ENCODE measurements around the gene COL5A3. TPM values are rescaled to one million over a fixed set of nuclear protein-coding genes. Genes with fewer than 3 reads are reported as not detected.

COL5A3 gene
- polyA plus RNA-seq, 1 of the 3 experiments (the other 2 are of a cell fraction), result under 0.01 TPM

- CTCF ChIA-PET, result interaction anchor here (0.8 to 7.7 kb wide), 14 partner anchors 17 to 339 kb away, joined by 3 to 142 read pairs (median 6); partner anchors contain the start of gene ICAM1
- POLR2A ChIA-PET, result interaction anchor here (0.8 kb wide), 1 partner anchor 173 kb away, joined by 5 read pairs; the partner anchor contains the start of gene PPAN
- peaks cover 5 to 17% of the 10 kb centered on the region in 2 experiments; a peak in 3 of 4 replicates for H3K4me1 ChIP-seq (ENCODE audit: control insufficient read depth in 1 of 2, insufficient read depth in 2 of 2, low read depth in 1 of 2, low read length in 1 of 2)
- no peak overlapping the region for H2AFZ ChIP-seq (ENCODE audit: low read depth)
- no peak overlapping the region for H3K4me3 ChIP-seq (ENCODE audit: low read depth in 2 of 2, low read length in 1 of 2)
- no peaks in the 10 kb centered on the region for H3K36me3 ChIP-seq (replicated peaks in 1 of 2; ENCODE audit: control insufficient read depth in 1 of 2, insufficient read depth in 2 of 2, low read length in 1 of 2)
- no peak overlapping the region for H3K27ac ChIP-seq (ENCODE audit: low read depth in 2 of 2, low read length in 1 of 2)
- no peaks in the 10 kb centered on the region for H3K9me2 ChIP-seq
- no peak overlapping the region for H3K9ac ChIP-seq
- H3K79me2 ChIP-seq (ENCODE audit: insufficient read depth), result no peaks in the 10 kb centered on the region
- peaks cover 23% of the 10 kb centered on the region; the same call in 1 of the 2 replicates for H3K27me3 ChIP-seq (ENCODE audit: insufficient read depth)
- H3K4me2 ChIP-seq, result no peak overlapping the region
- H3K9me3 ChIP-seq, result no peaks in the 10 kb centered on the region
- H4K20me1 ChIP-seq (ENCODE audit: insufficient read depth), result no peaks in the 10 kb centered on the region
- H3F3A ChIP-seq (replicated peaks; ENCODE audit: insufficient read depth), result no peaks in the 10 kb centered on the region
- 78% methylated on average over 4 of the region's 4 CpGs for WGBS (ENCODE audit: low lambda C conversion rate)
- no peak for DNase-seq
- TF ChIP-seq FOSL2 (IDR thresholded peaks at IDR 0.05; ENCODE audit: borderline replicate concordance, low read depth) (no peak), IRF3 (IDR thresholded peaks at IDR 0.05; ENCODE audit: low read depth, low read length) (no peak), NFIC (IDR thresholded peaks at IDR 0.05; ENCODE audit: borderline replicate concordance) (no peak), EP300 (IDR thresholded peaks at IDR 0.05; ENCODE audit: borderline replicate concordance in 1 of 2, low read depth in 1 of 2, low read length in 1 of 2) (no peak), FOXJ3 (CRISPR knock-in tag; IDR thresholded peaks at IDR 0.05) (no peak), USF1 (IDR thresholded peaks at IDR 0.05; ENCODE audit: borderline replicate concordance, low read depth) (no peak)
Measured at GRCh38 chr19:9932835-9933234, 77.5 kb downstream of the COL5A3 start.

GRCh38 chr19:9931629-9932028 is 78.7 kb downstream of the COL5A3 start:
- Histone ChIP-seq H3K27ac (ENCODE audit: low read depth in 2 of 2, low read length in 1 of 2) (no peak overlapping the region), H3K4me3 (ENCODE audit: low read depth in 2 of 2, low read length in 1 of 2) (no peak overlapping the region), H3F3A (replicated peaks; ENCODE audit: insufficient read depth) (no peaks in the 10 kb centered on the region), H3K4me1 (ENCODE audit: control insufficient read depth in 1 of 2, insufficient read depth in 2 of 2, low read depth in 1 of 2, low read length in 1 of 2) (peaks cover 5 to 14% of the 10 kb centered on the region in 2 experiments; a peak in 2 of 4 replicates), H3K9ac (no peak overlapping the region), H3K9me2 (no peaks in the 10 kb centered on the region), H3K79me2 (ENCODE audit: insufficient read depth) (no peaks in the 10 kb centered on the region), H4K20me1 (ENCODE audit: insufficient read depth) (no peaks in the 10 kb centered on the region), H3K9me3 (no peaks in the 10 kb centered on the region), H3K36me3 (replicated peaks in 1 of 2; ENCODE audit: control insufficient read depth in 1 of 2, insufficient read depth in 2 of 2, low read length in 1 of 2) (no peaks in the 10 kb centered on the region), H3K4me2 (no peak overlapping the region), H2AFZ (ENCODE audit: low read depth) (no peak overlapping the region), H3K27me3 (ENCODE audit: insufficient read depth) (peaks cover 15% of the 10 kb centered on the region; the same call in 1 of the 2 replicates)
- CTCF ChIA-PET, result interaction anchor here (0.6 to 7.7 kb wide), 22 partner anchors 10 to 459 kb away, joined by 3 to 142 read pairs (median 5); partner anchors contain the start of gene S1PR2
- 75% methylated on average over 1 of the region's 1 CpG for WGBS (ENCODE audit: low lambda C conversion rate)
- POLR2A ChIA-PET, result interaction anchor here (1.2 kb wide), 1 partner anchor 182 kb away, joined by 3 read pairs; no protein-coding TSS in a partner anchor
- TF ChIP-seq POLR2AphosphoS5 (IDR thresholded peaks at IDR 0.05; ENCODE audit: low read depth, low read length), result no peak
- TF ChIP-seq MAX (IDR thresholded peaks at IDR 0.05; ENCODE audit: low read depth), result no peak
- no peak for TF ChIP-seq USF1 (IDR thresholded peaks at IDR 0.05; ENCODE audit: borderline replicate concordance, low read depth)
- no peak for TF ChIP-seq EP300 (IDR thresholded peaks at IDR 0.05; ENCODE audit: borderline replicate concordance in 1 of 2, low read depth in 1 of 2, low read length in 1 of 2)
- TF ChIP-seq FOXJ3 (CRISPR knock-in tag; IDR thresholded peaks at IDR 0.05), result no peak
- no peak for TF ChIP-seq FOSL2 (IDR thresholded peaks at IDR 0.05; ENCODE audit: borderline replicate concordance, low read depth)
- no peak for TF ChIP-seq SMC3 (IDR thresholded peaks at IDR 0.05; ENCODE audit: low read depth, low read length)
- TF ChIP-seq USF2 (IDR thresholded peaks at IDR 0.05; ENCODE audit: borderline replicate concordance, low read depth, low read length), result no peak
- no peak for TF ChIP-seq YY1 (IDR thresholded peaks at IDR 0.05; ENCODE audit: low read depth)
- TF ChIP-seq PBX3 (IDR thresholded peaks at IDR 0.05), result no peak
- no peak for DNase-seq

All from SK-N-SH (cell line).